Adrenal gland (tissue), 19 donors: ENCODE results near the gene CYB561. TPM values are rescaled to one million over a fixed set of nuclear protein-coding genes. Genes with fewer than 3 reads are reported as not detected.
A peak's percentile ranks its signal among the peaks of the same experiment; 100 is the strongest.

Experiments
- DNase-seq, 7 donors: peaks; one replicate each; pipeline ENCODE4 v3.0.0-alpha.2; 2019 to 2020
- H3K27ac ChIP-seq, 5 donors: fragments of 200-600 bp; sonication (generic) in 4 of 5; 1 replicate in 3 of 5; 2 replicates in 2 of 5; pipeline versions ENCODE4 v1.5.1 to v1.8.0; 2016 to 2020; ENCODE audit warnings: mild to moderate bottlenecking in 1 of 5
- H3K27me3 ChIP-seq: fragments of 200-600 bp; 2 replicates; pipeline ENCODE4 v1.8.0; 2021
- H3K36me3 ChIP-seq, 2 donors: fragments of 200-600 bp; replicated peaks in 1 of 2; 1 replicate in 1 of 2; 2 replicates in 1 of 2; pipeline versions ENCODE4 v1.5.1 to v1.8.0; 2018 to 2022
- H3K4me1 ChIP-seq, 2 donors: fragments of 200-600 bp; replicated peaks in 1 of 2; 1 replicate in 1 of 2; 2 replicates in 1 of 2; pipeline versions ENCODE4 v1.5.1 to v1.8.0; 2018 to 2021
- H3K4me3 ChIP-seq, 4 donors: fragments of 200-600 bp; sonication (generic) in 3 of 4; one replicate each; pipeline ENCODE4 v1.5.1; 2016 to 2018
- H3K9me3 ChIP-seq, 3 donors: fragments of 200-600 bp; sonication (generic) in 1 of 3; replicated peaks in 1 of 3; 1 replicate in 2 of 3; 2 replicates in 1 of 3; pipeline versions ENCODE4 v1.5.1 to v1.8.0; 2016 to 2021
- POLR2A ChIP-seq, 2 donors: fragments of 450-650 bp; IDR thresholded peaks; one replicate each; pipeline ENCODE4 v1.6.1; 2017; ENCODE audit warnings: antibody characterized with exemption in 2 of 2, mild to moderate bottlenecking in 2 of 2, moderate library complexity in 1 of 2
- WGBS, 4 donors: extraction: QIAGEN DNeasy Blood & Tissue Kit in 2 of 4; methylation state at CpG; one replicate each; pipeline versions ENCODE4 v1.1.5 to v1.1.7; 2013 to 2017; 5-methylcytosine and 5-hydroxymethylcytosine counted together
- intact Hi-C, 2 donors: fragments of 100-400 bp; cut with DNase I; formaldehyde crosslinking; loops; one replicate each; pipeline versions ENCODE4 v1.14.1 to v1.15.0; 2022 to 2023
- long read RNA-seq, 10 donors: library from polyadenylated mRNA in 3 of 10; unstranded in 2 of 10; stranded (forward) in 1 of 10; transcript quantifications; one replicate each; pipeline ENCODE4 v2.0.0 and lab custom pipeline, GENCODE V29; 2021 to 2026
- polyA plus RNA-seq, 3 donors: library from polyadenylated mRNA; stranded (reverse); fragments of 200-250 nt in 2 of 3; fragments of 350-450 nt in 1 of 3; fragmentation: Illumina TruSeq in 1 of 3; extraction: RNeasy Lipid Tissue Mini Kit (QIAGEN cat#74804) in 1 of 3; gene quantifications; one replicate each; pipeline ENCODE4 v1.2.3, GENCODE V29; 2013 to 2014
- total RNA-seq, 9 donors: library from RNA; depleted of rRNA in 4 of 9; stranded (reverse); fragments of >200 nt in 4 of 9; fragments of 120-200 nt in 1 of 9; fragmentation: NEBNext Ultra II Directional in 1 of 9; extraction: Animal tissue kit (Norgen Biotek cat#: 25700) in 1 of 9; gene quantifications; one replicate each; pipeline versions ENCODE4 v1.1.0 to v1.2.4, GENCODE V29; 2013 to 2023
- TF ChIP-seq, protein P1 (sequence below), 6 experiments: fragments of 450-650 bp in 4 of 6; fragments of 200-600 bp in 2 of 6; sonication (generic) in 1 of 6; IDR thresholded peaks; 1 replicate in 5 of 6; 2 replicates in 1 of 6; pipeline versions ENCODE4 v1.5.1 to v1.8.0; 2016 to 2021; ENCODE audit warnings: antibody characterized with exemption in 6 of 6, mild to moderate bottlenecking in 2 of 6, moderate library complexity in 1 of 6
- donor health status: healthy with polysubstance abuse.
- donor health status: Bipolar disorder and iron deficiency.
- donor health status: DM: yes; HTN: yes; CAD: no.
- donor health status: DM: no; HTN: no; CAD: no.
- donor health status: DM: no; HTN: no; CAD: no.
- donor health status: DM: yes; HTN: yes; CAD: no.

CYB561 gene, protein sequence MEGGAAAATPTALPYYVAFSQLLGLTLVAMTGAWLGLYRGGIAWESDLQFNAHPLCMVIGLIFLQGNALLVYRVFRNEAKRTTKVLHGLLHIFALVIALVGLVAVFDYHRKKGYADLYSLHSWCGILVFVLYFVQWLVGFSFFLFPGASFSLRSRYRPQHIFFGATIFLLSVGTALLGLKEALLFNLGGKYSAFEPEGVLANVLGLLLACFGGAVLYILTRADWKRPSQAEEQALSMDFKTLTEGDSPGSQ
- 100 to 1,000 TPM in 2 of 9 donors, 10 to 100 TPM in 7; 14.3 to 195 (median 67.5) TPM for total RNA-seq
- 100 to 1,000 TPM in 2 of 3 donors, 10 to 100 TPM in 1; 38.8 to 116 (median 113) TPM for polyA plus RNA-seq
- long read RNA-seq, donor 1 = 0 reads
- long read RNA-seq, donor 2 = 0 reads
- long read RNA-seq, donor 3 = 0 reads
- long read RNA-seq, donor 4, transcript CYB561-201 (6 exons, 3,001 nt) = major isoform, 11 of 24 reads
- long read RNA-seq, donor 4, partial matches to known transcripts = 1 of 24 reads
- long read RNA-seq, donor 4, other reads (novel, unspliced or antisense) = 8 of 24 reads
- long read RNA-seq, donor 5, transcript CYB561-201 (6 exons, 3,001 nt) = major isoform, 95 of 174 reads
- long read RNA-seq, donor 5, transcript CYB561-213 (5 exons, 2,344 nt) = minor isoform, 21 of 174 reads
- long read RNA-seq, donor 5, transcript CYB561-203 (6 exons, 3,151 nt) = minor isoform, 24 of 174 reads
- long read RNA-seq, donor 5, partial matches to known transcripts = 3 of 174 reads
- long read RNA-seq, donor 5, other reads (novel, unspliced or antisense) = 23 of 174 reads
- long read RNA-seq, donor 6, transcript CYB561-213 (5 exons, 2,344 nt) = minor isoform, 10 of 129 reads
- long read RNA-seq, donor 6, transcript CYB561-202 (6 exons, 3,007 nt) = major isoform, 36 of 129 reads
- long read RNA-seq, donor 6, transcript CYB561-203 (6 exons, 3,151 nt) = minor isoform, 6 of 129 reads
- long read RNA-seq, donor 6, transcript CYB561-201 (6 exons, 3,001 nt) = minor isoform, 19 of 129 reads
- long read RNA-seq, donor 6, partial matches to known transcripts = 16 of 129 reads
- long read RNA-seq, donor 6, other reads (novel, unspliced or antisense) = 36 of 129 reads
- long read RNA-seq, donor 7, partial matches to known transcripts = 0 of 2 reads
- long read RNA-seq, donor 7, other reads (novel, unspliced or antisense) = 0 of 2 reads
- long read RNA-seq, donor 8, partial matches to known transcripts = 0 of 1 reads
- long read RNA-seq, donor 8, other reads (novel, unspliced or antisense) = 0 of 1 reads
- long read RNA-seq, donor 9 = 0 reads
- long read RNA-seq, donor 10, transcript CYB561-201 (6 exons, 3,001 nt) = major isoform, 5 of 14 reads
- long read RNA-seq, donor 10, partial matches to known transcripts = 9 of 14 reads
- long read RNA-seq, donor 10, other reads (novel, unspliced or antisense) = 0 of 14 reads

DNA sequence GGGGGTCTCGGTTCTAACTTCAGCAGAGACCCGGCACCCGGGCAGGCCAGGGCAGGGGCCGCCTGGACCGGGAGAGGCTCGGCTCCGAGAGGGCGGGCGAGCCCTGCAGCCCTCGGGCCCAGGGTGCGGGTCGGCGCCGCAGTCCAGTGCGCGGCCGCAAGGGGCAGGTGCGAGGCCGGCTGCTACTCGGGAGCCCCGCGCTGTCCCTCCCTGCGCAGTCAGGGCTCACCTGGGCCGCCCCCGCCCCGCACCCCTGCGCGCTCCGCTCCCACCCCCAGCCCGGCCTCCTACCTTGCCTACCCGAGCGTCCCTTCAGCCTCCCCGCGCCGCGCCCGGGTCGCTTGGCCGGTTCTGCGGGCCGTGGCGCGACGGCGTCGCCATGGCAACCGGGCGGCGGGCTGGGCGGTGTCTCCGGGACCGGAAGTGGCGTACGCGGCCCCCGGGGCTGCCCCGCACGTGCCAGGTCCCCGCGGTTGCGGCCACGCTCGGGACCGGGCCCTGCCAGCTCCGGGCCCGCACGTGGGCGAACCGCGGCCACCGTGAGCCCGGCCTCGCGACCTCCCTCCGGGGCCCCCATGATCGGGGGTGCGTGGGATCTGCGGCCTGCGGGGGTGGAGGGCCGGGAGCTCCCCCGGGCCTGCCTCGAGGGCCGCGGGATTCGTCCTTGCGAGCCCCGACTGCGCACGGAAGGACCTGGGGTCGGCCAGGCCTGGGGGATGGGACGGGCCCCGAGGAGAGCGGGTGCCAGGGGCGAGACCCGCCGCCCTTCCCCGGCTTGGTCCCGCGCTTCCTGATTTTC, at the start of gene CYB561:
Gene CYB561 (minus strand): TSS at position 353 of the 799 bp plus-strand sequence. CDS start 8,759 bp downstream, outside the sequence.
- peak; percentile 71 to 83 (median 75) for DNase-seq
- H3K4me3 ChIP-seq = peak within 1 kb of the TSS in 3 of 4 donors; percentile 29 to 92 (median 65)
- H3K27ac ChIP-seq = peak within 1 kb of the TSS in 4 of 5 donors; percentile 62 to 89 (median 74)
- peaks cover 14 to 39% of the 10 kb centered on the region in 2 donors for H3K4me1 ChIP-seq
- no peaks in the 10 kb centered on the region for H3K36me3 ChIP-seq
- no peaks in the 10 kb centered on the region for H3K9me3 ChIP-seq
- intact Hi-C loops = no loop called here
- TF ChIP-seq, protein P1, sequence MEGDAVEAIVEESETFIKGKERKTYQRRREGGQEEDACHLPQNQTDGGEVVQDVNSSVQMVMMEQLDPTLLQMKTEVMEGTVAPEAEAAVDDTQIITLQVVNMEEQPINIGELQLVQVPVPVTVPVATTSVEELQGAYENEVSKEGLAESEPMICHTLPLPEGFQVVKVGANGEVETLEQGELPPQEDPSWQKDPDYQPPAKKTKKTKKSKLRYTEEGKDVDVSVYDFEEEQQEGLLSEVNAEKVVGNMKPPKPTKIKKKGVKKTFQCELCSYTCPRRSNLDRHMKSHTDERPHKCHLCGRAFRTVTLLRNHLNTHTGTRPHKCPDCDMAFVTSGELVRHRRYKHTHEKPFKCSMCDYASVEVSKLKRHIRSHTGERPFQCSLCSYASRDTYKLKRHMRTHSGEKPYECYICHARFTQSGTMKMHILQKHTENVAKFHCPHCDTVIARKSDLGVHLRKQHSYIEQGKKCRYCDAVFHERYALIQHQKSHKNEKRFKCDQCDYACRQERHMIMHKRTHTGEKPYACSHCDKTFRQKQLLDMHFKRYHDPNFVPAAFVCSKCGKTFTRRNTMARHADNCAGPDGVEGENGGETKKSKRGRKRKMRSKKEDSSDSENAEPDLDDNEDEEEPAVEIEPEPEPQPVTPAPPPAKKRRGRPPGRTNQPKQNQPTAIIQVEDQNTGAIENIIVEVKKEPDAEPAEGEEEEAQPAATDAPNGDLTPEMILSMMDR (IDR thresholded peaks at IDR 0.05) = peak in 5 of 6 experiments; percentile 29 to 74 (median 59)
- TF ChIP-seq POLR2A (IDR thresholded peaks at IDR 0.05) = peak in 1 of 2 donors; percentile 34
- WGBS, 4 donors = 0 to 45% (median 4%) methylated on average over 8 to 98 of the region's 99 CpGs
- H3K27me3 ChIP-seq = no peaks in the 10 kb centered on the region

DNA sequence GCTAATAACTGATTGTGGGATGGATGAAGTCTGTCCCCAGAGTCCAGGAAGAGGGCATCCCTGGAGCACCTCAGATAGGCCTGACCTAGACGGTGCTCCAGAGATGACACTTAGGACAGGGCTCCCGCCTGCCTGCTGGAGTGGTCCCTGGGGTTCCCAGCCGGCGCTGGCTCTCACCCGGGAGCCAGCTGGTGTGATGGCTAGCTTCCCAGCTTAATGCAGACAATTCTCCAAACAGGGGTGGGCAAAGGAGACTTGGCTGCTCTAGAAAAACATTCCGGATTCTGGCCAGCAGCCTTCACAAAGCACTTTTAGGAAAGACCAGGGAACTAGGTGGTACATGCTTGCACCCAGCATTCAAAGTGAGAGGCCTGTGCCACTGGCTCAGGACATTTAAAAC, 49.4 kb upstream of the CYB561 start:
- DNase-seq = no peak
- intact Hi-C loops = no loop called here
- Histone ChIP-seq H3K27me3 (no peaks in the 10 kb centered on the region), H3K4me3 (no peak overlapping the region), H3K36me3 (no peaks in the 10 kb centered on the region), H3K9me3 (no peaks in the 10 kb centered on the region), H3K4me1 (no peaks in the 10 kb centered on the region), H3K27ac (no peak overlapping the region)
- TF ChIP-seq POLR2A (IDR thresholded peaks at IDR 0.05) = no peak
- TF ChIP-seq, protein P1 (IDR thresholded peaks at IDR 0.05) = no peak
- WGBS, 4 donors = 79 to 100% (median 86%) methylated on average over 2 to 6 of the region's 6 CpGs

DNA sequence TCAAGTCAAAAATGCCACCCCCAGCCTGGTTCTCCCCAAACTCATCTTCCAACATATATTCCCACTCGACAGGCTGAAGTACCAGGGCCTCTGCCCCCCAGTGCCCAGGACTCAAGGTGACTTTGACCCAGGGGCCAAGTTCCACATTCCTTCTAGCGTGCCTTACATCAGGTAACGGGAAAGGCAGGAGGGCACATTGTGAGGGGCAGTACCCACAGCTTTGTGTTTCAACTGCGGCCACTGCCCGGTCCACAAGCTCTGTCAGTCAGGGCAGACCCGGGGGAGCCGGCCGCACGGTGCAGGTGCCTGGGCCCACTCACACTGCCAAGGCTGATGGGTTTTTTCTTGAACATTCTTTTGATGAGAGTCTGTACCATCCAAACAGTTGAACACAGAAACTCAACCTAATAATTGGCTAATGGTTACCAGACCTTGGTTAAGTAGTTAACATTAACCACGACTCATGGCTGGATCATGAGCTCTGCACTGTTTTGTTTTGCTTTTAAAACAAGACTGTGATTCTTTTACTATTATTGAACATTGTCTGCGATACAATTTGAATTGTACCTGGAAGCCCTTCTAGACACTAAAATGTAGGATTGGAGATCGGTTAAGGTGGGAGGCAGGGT, 48.3 kb upstream of the CYB561 start:
- TF ChIP-seq, protein P1 (IDR thresholded peaks at IDR 0.05) = no peak
- no peak for TF ChIP-seq POLR2A (IDR thresholded peaks at IDR 0.05)
- no peak overlapping the region for H3K27ac ChIP-seq
- DNase-seq = no peak
- intact Hi-C loops = no loop called here
- no peak overlapping the region for H3K4me3 ChIP-seq
- no peaks in the 10 kb centered on the region for H3K36me3 ChIP-seq
- no peaks in the 10 kb centered on the region for H3K9me3 ChIP-seq
- H3K27me3 ChIP-seq = no peaks in the 10 kb centered on the region
- WGBS, 4 donors = 89 to 94% (median 92%) methylated on average over 3 to 12 of the region's 12 CpGs
- H3K4me1 ChIP-seq = no peaks in the 10 kb centered on the region
